ENCODE results near the gene XRCC1.

XRCC1 gene

DNA sequence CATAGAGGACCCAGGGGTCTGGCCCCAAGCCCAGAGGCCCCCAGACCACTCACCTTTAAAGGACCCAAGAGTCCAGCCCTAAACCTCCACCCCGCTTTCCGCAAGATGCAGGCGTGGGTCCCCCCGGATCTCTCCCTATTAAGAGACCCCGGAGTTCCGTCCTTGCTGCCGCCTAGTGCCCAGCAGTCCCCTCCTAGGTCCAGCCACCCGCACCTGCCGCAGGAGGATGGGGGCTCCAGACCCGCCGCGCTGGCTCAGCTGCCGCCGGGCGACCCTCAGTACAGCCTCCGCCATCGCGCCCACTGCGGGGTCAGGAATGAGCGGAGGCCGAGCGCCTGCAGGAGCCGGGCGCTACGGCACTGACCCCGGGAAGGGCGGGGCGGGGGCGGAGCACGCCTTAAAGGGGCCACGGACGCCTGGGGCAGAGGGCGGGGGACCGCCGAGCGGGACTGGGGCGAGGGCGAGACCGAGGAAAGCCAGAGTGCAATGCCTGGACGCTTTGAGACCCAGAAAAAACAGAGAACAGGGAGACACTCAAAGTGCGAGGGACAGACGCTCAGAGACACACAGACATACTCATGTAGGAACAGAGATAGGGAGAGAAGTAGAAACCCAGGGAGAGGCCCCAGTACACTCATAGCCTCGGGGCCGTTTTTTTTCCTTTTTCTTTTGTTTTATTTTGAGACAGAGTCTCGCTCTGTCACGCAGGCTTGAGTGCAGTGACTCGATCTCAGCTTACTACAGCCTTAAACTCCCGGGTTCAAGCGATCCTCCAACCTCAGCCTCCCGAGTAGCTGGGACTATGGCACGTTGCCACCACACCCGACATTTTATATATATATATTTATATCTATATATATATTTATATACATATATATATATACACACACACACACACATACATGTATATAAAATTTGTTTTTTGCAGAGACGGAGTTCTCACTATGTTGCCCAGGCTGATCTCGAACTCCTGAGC lies 48.2 kb downstream of the XRCC1 start, which contains the start of gene ETHE1:
Gene ETHE1 (minus strand): TSS at position 318 of the 976 bp plus-strand sequence. CDS start 24 bp downstream, at position 294.
- peak within 1 kb of the TSS; percentile 64; the same call in 1 of the 2 replicates for H3K27ac ChIP-seq (ENCODE audit: extremely low read depth, low read depth, low read length)
- H3K4me1 ChIP-seq (ENCODE audit: control insufficient read depth, insufficient read depth, low read length) = peaks cover 30% of the 10 kb centered on the region
- CTCF ChIA-PET = interaction anchor here (0.6 to 14.5 kb wide), 13 partner anchors 8 to 423 kb away, joined by 3 to 749 read pairs (median 5); no protein-coding TSS in a partner anchor
- POLR2A ChIA-PET = interaction anchor here (0.5 to 2.7 kb wide), 5 partner anchors 8 to 80 kb away, joined by 3 to 10 read pairs (median 4); no protein-coding TSS in a partner anchor
- H3K36me3 ChIP-seq (ENCODE audit: control insufficient read depth in 2 of 2, insufficient read depth in 1 of 2, low read length in 2 of 2) = peaks cover 0 to 13% of the 10 kb centered on the region in 2 experiments; a peak in 1 of 3 replicates
- no peaks in the 10 kb centered on the region for H3K9me3 ChIP-seq (ENCODE audit: control insufficient read depth, insufficient read depth, low read depth, low read length)
- H3K4me3 ChIP-seq (ENCODE audit: low read depth, low read length) = peak within 1 kb of the TSS; percentile 60
- TF ChIP-seq ZXDB (tag by site-specific recombination; IDR thresholded peaks at IDR 0.05) (peak; percentile 77), ZBTB8A (tag by site-specific recombination; IDR thresholded peaks at IDR 0.05) (peak; percentile 97), SP3 (tag by site-specific recombination; IDR thresholded peaks at IDR 0.05) (peak; percentile 98), ZEB2 (tag by site-specific recombination; IDR thresholded peaks at IDR 0.05) (peak; percentile 62), ZFP69B (tag by site-specific recombination; IDR thresholded peaks at IDR 0.05) (peak; percentile 100), ZNF623 (tag by site-specific recombination; IDR thresholded peaks at IDR 0.05) (peak; percentile 33; the same call in 1 of the 2 replicates), ZNF768 (tag by site-specific recombination; IDR thresholded peaks at IDR 0.05) (peak; percentile 90; the same call in 1 of the 2 replicates), TRIM28 (IDR thresholded peaks at IDR 0.05; ENCODE audit: borderline replicate concordance, low read length) (no peak), GLIS2 (tag by site-specific recombination; IDR thresholded peaks at IDR 0.05) (peak; percentile 66; the same call in 1 of the 2 replicates), ZNF747 (tag by site-specific recombination; IDR thresholded peaks at IDR 0.05) (no peak), ZNF571 (tag by site-specific recombination; IDR thresholded peaks at IDR 0.05) (no peak), ZNF121 (tag by site-specific recombination; IDR thresholded peaks at IDR 0.05) (no peak), ZNF544 (tag by site-specific recombination; IDR thresholded peaks at IDR 0.05) (no peak), ZNF561 (tag by site-specific recombination; IDR thresholded peaks at IDR 0.05; ENCODE audit: borderline replicate concordance) (0 out of 2 replicates have a peak, but pooled peaks have one; percentile 58), HOXC10 (CRISPR knock-in tag; IDR thresholded peaks at IDR 0.05) (no peak), BCL11A (tag by site-specific recombination; IDR thresholded peaks at IDR 0.05; ENCODE audit: low read depth) (peak; percentile 61; the same call in 1 of the 2 replicates), ZNF776 (tag by site-specific recombination; IDR thresholded peaks at IDR 0.05; ENCODE audit: borderline replicate concordance) (no peak), ZFHX2 (tag by site-specific recombination; conservative IDR thresholded peaks at IDR 0.05) (peak; percentile 97), ZNF777 (tag by site-specific recombination; IDR thresholded peaks at IDR 0.05; ENCODE audit: borderline replicate concordance) (no peak), SCRT2 (tag by site-specific recombination; IDR thresholded peaks at IDR 0.05) (no peak), ZNF266 (tag by site-specific recombination; IDR thresholded peaks at IDR 0.05; ENCODE audit: low read depth) (0 out of 2 replicates have a peak, but pooled peaks have one; percentile 10)
- TF ChIP-seq, protein P1, sequence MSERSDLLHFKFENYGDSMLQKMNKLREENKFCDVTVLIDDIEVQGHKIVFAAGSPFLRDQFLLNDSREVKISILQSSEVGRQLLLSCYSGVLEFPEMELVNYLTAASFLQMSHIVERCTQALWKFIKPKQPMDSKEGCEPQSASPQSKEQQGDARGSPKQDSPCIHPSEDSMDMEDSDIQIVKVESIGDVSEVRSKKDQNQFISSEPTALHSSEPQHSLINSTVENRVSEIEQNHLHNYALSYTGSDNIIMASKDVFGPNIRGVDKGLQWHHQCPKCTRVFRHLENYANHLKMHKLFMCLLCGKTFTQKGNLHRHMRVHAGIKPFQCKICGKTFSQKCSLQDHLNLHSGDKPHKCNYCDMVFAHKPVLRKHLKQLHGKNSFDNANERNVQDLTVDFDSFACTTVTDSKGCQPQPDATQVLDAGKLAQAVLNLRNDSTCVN (tag by site-specific recombination; optimal IDR thresholded peaks at IDR 0.05) = peak; percentile 66
- TF ChIP-seq, protein P2, sequence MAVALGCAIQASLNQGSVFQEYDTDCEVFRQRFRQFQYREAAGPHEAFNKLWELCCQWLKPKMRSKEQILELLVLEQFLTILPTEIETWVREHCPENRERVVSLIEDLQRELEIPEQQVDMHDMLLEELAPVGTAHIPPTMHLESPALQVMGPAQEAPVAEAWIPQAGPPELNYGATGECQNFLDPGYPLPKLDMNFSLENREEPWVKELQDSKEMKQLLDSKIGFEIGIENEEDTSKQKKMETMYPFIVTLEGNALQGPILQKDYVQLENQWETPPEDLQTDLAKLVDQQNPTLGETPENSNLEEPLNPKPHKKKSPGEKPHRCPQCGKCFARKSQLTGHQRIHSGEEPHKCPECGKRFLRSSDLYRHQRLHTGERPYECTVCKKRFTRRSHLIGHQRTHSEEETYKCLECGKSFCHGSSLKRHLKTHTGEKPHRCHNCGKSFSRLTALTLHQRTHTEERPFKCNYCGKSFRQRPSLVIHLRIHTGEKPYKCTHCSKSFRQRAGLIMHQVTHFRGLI (tag by site-specific recombination; IDR thresholded peaks at IDR 0.05) = no peak
- TF ChIP-seq, protein P3, sequence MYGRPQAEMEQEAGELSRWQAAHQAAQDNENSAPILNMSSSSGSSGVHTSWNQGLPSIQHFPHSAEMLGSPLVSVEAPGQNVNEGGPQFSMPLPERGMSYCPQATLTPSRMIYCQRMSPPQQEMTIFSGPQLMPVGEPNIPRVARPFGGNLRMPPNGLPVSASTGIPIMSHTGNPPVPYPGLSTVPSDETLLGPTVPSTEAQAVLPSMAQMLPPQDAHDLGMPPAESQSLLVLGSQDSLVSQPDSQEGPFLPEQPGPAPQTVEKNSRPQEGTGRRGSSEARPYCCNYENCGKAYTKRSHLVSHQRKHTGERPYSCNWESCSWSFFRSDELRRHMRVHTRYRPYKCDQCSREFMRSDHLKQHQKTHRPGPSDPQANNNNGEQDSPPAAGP (tag by site-specific recombination; IDR thresholded peaks at IDR 0.05) = peak; percentile 79
- TF ChIP-seq, protein P4, sequence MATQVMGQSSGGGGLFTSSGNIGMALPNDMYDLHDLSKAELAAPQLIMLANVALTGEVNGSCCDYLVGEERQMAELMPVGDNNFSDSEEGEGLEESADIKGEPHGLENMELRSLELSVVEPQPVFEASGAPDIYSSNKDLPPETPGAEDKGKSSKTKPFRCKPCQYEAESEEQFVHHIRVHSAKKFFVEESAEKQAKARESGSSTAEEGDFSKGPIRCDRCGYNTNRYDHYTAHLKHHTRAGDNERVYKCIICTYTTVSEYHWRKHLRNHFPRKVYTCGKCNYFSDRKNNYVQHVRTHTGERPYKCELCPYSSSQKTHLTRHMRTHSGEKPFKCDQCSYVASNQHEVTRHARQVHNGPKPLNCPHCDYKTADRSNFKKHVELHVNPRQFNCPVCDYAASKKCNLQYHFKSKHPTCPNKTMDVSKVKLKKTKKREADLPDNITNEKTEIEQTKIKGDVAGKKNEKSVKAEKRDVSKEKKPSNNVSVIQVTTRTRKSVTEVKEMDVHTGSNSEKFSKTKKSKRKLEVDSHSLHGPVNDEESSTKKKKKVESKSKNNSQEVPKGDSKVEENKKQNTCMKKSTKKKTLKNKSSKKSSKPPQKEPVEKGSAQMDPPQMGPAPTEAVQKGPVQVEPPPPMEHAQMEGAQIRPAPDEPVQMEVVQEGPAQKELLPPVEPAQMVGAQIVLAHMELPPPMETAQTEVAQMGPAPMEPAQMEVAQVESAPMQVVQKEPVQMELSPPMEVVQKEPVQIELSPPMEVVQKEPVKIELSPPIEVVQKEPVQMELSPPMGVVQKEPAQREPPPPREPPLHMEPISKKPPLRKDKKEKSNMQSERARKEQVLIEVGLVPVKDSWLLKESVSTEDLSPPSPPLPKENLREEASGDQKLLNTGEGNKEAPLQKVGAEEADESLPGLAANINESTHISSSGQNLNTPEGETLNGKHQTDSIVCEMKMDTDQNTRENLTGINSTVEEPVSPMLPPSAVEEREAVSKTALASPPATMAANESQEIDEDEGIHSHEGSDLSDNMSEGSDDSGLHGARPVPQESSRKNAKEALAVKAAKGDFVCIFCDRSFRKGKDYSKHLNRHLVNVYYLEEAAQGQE (tag by site-specific recombination; IDR thresholded peaks at IDR 0.05) = peak; percentile 50; the same call in 1 of the 2 replicates
- TF ChIP-seq, protein P5, sequence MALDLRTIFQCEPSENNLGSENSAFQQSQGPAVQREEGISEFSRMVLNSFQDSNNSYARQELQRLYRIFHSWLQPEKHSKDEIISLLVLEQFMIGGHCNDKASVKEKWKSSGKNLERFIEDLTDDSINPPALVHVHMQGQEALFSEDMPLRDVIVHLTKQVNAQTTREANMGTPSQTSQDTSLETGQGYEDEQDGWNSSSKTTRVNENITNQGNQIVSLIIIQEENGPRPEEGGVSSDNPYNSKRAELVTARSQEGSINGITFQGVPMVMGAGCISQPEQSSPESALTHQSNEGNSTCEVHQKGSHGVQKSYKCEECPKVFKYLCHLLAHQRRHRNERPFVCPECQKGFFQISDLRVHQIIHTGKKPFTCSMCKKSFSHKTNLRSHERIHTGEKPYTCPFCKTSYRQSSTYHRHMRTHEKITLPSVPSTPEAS (tag by site-specific recombination; IDR thresholded peaks at IDR 0.05) = no peak
- TF ChIP-seq, protein P6, sequence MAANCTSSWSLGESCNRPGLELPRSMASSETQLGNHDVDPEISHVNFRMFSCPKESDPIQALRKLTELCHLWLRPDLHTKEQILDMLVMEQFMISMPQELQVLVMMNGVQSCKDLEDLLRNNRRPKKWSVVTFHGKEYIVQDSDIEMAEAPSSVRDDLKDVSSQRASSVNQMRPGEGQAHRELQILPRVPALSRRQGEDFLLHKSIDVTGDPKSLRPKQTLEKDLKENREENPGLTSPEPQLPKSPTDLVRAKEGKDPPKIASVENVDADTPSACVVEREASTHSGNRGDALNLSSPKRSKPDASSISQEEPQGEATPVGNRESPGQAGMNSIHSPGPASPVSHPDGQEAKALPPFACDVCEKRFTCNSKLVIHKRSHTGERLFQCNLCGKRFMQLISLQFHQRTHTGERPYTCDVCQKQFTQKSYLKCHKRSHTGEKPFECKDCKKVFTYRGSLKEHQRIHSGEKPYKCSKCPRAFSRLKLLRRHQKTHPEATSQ (tag by site-specific recombination; IDR thresholded peaks at IDR 0.05) = 0 out of 2 replicates have a peak, but pooled peaks have one; percentile 29

All from HEK293 (cell line).